Measurements from ENCODE around the gene NCLN.

DNA sequence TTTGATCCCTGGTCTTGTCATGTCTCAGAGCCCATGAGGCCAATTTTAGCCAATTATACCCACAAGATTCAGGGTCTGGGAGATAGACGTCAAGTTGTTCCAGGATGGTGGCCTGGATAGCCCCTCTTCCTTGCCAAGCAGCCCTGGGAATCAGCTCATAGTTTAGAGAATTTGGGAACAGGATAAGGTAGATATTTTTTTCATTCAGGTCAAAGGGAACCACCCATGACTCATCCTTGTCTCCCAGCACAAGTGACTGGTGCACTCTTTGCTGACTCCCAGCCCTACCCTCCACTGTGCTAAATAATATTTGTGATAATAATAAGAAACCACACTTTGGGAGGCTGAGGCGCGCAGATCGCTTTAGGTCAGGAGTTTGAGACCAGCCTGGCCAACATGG is 24.3 kb upstream of the NCLN start:
- TF ChIP-seq ZNF274 (IDR thresholded peaks at IDR 0.05; ENCODE audit: low read depth, low read length) (no peak), SUZ12 (IDR thresholded peaks at IDR 0.05; ENCODE audit: extremely low read depth, insufficient read depth, insufficient read length) (no peak)

Data from NT2/D1 (cell line).